ENCODE results near the gene P2RY14. TPM values are rescaled to one million over a fixed set of nuclear protein-coding genes. Genes with fewer than 3 reads are reported as not detected.
A peak's percentile ranks its signal among the peaks of the same experiment; 100 is the strongest.
"Not testable (repeated sequence)": the region's sequence is repeated elsewhere in the genome, so short reads cannot be mapped to it uniquely, and the experiment has no call there.

P2RY14 gene
- polyA plus RNA-seq, 2 donors: 2.1 to 9.2 TPM

DNA sequence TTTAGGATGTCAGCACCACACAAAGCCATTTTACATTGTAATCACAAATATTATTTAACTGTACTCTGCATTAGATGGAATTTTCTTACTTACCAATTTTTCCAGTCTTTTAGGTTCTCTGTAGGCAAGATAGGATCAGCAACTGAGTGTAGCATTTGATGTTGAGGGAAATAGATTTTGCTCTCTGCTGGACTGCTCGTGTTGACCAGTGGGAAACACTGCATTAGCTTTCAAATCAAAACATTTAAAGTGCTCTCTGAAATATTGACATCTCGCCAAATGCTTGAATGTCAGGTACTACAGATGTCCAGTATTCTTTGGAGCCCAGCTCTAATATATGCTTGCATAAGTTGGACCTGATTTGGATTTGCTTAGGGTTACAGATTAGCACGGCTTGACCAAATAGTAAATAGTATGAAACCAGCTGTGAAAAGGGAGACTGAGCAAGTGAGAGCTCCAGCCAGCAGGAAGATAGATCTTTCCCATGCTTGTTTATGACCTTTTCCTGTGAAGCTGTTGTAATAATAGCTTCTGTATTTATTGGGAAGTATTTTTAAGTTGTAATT is 29.5 kb downstream of the P2RY14 start:
- Histone ChIP-seq H3K27ac (ENCODE audit: low read depth in 2 of 2, low read length in 1 of 2) (no peak overlapping the region), H3K4me1 (ENCODE audit: control insufficient read depth in 2 of 2, insufficient read depth in 2 of 2, low read length in 1 of 2) (no peaks in the 10 kb centered on the region), H3K9me3 (ENCODE audit: control insufficient read depth in 2 of 2, insufficient read depth in 1 of 2, low read depth in 1 of 2, low read length in 1 of 2) (no peaks in the 10 kb centered on the region), H3K4me3 (ENCODE audit: low read depth in 1 of 2, low read length in 2 of 2) (no peak overlapping the region), H3K36me3 (ENCODE audit: control insufficient read depth in 2 of 2, insufficient read depth in 2 of 2, low read length in 1 of 2) (no peaks in the 10 kb centered on the region), H3K27me3 (ENCODE audit: control insufficient read depth in 1 of 2, insufficient read depth in 2 of 2, low read length in 2 of 2) (no peaks in the 10 kb centered on the region)
- WGBS, 2 donors: 40 to 50% methylated on average over 3 of the region's 3 CpGs

DNA sequence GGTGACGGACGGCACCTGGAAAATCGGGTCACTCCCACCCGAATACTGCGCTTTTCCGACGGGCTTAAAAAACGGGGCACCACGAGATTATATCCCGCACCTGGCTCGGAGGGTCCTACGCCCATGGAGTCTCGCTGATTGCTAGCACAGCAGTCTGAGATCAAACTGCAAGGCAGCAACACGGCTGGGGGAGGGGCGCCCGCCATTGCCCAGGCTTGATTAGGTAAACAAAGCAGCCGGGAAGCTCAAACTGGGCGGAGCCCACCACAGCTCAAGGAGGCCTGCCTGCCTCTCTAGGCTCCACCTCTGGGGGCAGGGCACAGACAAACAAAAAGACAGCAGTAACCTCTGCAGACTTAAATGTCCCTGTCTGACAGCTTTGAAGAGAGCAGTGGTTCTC is 36.3 kb downstream of the P2RY14 start:
- H3K4me1 ChIP-seq (ENCODE audit: control insufficient read depth in 2 of 2, insufficient read depth in 2 of 2, low read length in 1 of 2); H3K36me3 ChIP-seq (ENCODE audit: control insufficient read depth in 2 of 2, insufficient read depth in 2 of 2, low read length in 1 of 2); H3K9me3 ChIP-seq (ENCODE audit: control insufficient read depth in 2 of 2, insufficient read depth in 1 of 2, low read depth in 1 of 2, low read length in 1 of 2); H3K27me3 ChIP-seq (ENCODE audit: control insufficient read depth in 1 of 2, insufficient read depth in 2 of 2, low read length in 2 of 2); H3K4me3 ChIP-seq (ENCODE audit: low read depth in 1 of 2, low read length in 2 of 2); H3K27ac ChIP-seq (ENCODE audit: low read depth in 2 of 2, low read length in 1 of 2): not testable (repeated sequence)
- WGBS, 2 donors: 78 to 88% methylated on average over 9 to 18 of the region's 18 CpGs

DNA sequence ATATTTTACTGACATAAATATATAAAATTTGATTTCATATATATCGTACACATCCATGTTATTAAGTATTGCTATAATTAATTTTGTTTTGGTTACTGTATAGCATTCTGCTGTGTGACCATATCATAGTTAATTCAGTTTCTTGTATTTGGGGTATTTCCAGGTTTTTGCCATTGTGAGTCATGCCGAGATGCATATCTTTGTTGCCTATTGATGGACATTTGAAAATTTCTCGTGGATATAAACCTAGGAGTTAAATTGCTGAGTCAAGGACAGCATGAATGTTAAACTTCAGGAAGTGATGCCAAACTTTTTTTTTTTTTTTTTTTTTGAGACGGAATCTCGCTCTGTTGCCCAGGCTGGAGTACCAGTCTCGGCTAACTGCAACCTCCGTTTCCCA is 41.6 kb downstream of the P2RY14 start:
- no peaks in the 10 kb centered on the region for H3K27me3 ChIP-seq (ENCODE audit: control insufficient read depth in 1 of 2, insufficient read depth in 2 of 2, low read length in 2 of 2)
- no peaks in the 10 kb centered on the region for H3K4me1 ChIP-seq (ENCODE audit: control insufficient read depth in 2 of 2, insufficient read depth in 2 of 2, low read length in 1 of 2)
- no peak overlapping the region for H3K27ac ChIP-seq (ENCODE audit: low read depth in 2 of 2, low read length in 1 of 2)
- 88 to 89% methylated on average over 7 of the region's 7 CpGs for WGBS, 2 donors
- H3K9me3 ChIP-seq (ENCODE audit: control insufficient read depth in 2 of 2, insufficient read depth in 1 of 2, low read depth in 1 of 2, low read length in 1 of 2): no peaks in the 10 kb centered on the region
- no peak overlapping the region for H3K4me3 ChIP-seq (ENCODE audit: low read depth in 1 of 2, low read length in 2 of 2)
- no peaks in the 10 kb centered on the region for H3K36me3 ChIP-seq (ENCODE audit: control insufficient read depth in 2 of 2, insufficient read depth in 2 of 2, low read length in 1 of 2)

DNA sequence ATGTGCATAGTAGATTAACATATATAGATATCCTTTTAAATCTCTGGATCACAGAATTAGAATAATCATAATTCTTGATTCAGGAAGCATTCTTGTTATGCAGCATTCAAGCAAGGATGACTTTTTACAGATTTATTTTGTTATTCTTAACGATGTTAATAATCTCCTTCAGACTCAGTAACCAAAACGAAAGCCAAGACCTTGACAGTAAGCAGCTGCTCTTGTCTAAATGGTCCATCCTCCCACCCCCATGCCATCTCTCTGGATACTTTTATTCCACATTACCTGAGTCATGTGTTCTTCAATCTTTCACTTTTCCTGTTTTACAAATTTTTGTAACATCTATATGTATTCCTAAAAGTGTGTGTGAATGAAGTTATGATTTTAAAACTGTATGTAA is 42.0 kb downstream of the P2RY14 start:
- Histone ChIP-seq H3K27ac (ENCODE audit: low read depth in 2 of 2, low read length in 1 of 2) (no peak overlapping the region), H3K36me3 (ENCODE audit: control insufficient read depth in 2 of 2, insufficient read depth in 2 of 2, low read length in 1 of 2) (no peaks in the 10 kb centered on the region), H3K27me3 (ENCODE audit: control insufficient read depth in 1 of 2, insufficient read depth in 2 of 2, low read length in 2 of 2) (no peaks in the 10 kb centered on the region), H3K4me3 (ENCODE audit: low read depth in 1 of 2, low read length in 2 of 2) (no peak overlapping the region), H3K9me3 (ENCODE audit: control insufficient read depth in 2 of 2, insufficient read depth in 1 of 2, low read depth in 1 of 2, low read length in 1 of 2) (no peaks in the 10 kb centered on the region), H3K4me1 (ENCODE audit: control insufficient read depth in 2 of 2, insufficient read depth in 2 of 2, low read length in 1 of 2) (no peaks in the 10 kb centered on the region)
- 62 to 67% methylated on average over 2 of the region's 2 CpGs for WGBS, 2 donors

DNA sequence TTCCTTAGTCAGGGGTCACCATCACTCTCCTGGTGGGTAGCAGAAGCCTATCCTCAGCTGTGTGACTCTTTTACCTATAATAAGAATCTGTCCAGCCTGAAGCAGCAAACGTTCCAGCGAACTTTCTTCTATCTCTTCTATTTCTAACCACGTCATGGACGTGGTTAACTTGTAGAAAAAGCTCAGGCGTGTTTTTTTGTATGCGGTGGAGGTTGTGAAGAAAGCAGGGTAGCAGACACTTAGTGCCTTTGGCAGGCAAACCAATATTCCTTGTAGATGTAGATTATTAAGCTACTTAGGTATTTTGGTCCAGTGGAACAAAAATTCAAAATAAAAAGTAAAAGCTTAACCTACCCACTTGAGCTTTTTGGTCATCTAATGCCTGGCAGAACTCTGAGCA is 43.5 kb downstream of the P2RY14 start:
- no peaks in the 10 kb centered on the region for H3K9me3 ChIP-seq (ENCODE audit: control insufficient read depth in 2 of 2, insufficient read depth in 1 of 2, low read depth in 1 of 2, low read length in 1 of 2)
- no peaks in the 10 kb centered on the region for H3K27me3 ChIP-seq (ENCODE audit: control insufficient read depth in 1 of 2, insufficient read depth in 2 of 2, low read length in 2 of 2)
- 85 to 90% methylated on average over 6 of the region's 6 CpGs for WGBS, 2 donors
- H3K36me3 ChIP-seq (ENCODE audit: control insufficient read depth in 2 of 2, insufficient read depth in 2 of 2, low read length in 1 of 2): no peaks in the 10 kb centered on the region
- no peak overlapping the region for H3K27ac ChIP-seq (ENCODE audit: low read depth in 2 of 2, low read length in 1 of 2)
- no peak overlapping the region for H3K4me3 ChIP-seq (ENCODE audit: low read depth in 1 of 2, low read length in 2 of 2)
- no peaks in the 10 kb centered on the region for H3K4me1 ChIP-seq (ENCODE audit: control insufficient read depth in 2 of 2, insufficient read depth in 2 of 2, low read length in 1 of 2)

DNA sequence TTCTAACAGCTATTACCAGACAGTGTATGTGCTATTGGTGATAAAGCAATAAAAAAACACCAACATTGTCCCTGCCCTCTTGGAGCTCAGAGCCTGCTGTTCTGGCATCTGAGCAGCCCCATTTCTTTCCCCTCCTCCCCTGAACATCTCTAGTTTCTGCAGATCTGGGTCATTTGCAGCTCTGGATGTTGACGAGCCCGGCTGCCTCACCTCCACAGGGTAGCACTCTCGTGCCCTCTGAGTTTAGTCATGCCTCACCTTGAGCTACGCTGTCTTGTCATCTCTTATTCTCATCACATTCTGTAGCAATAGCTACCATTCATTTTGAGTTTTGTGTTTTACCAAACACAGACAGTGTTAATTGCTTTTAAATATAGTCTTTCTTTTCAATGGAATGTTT is 45.4 kb downstream of the P2RY14 start:
- no peak overlapping the region for H3K27ac ChIP-seq (ENCODE audit: low read depth in 2 of 2, low read length in 1 of 2)
- no peaks in the 10 kb centered on the region for H3K27me3 ChIP-seq (ENCODE audit: control insufficient read depth in 1 of 2, insufficient read depth in 2 of 2, low read length in 2 of 2)
- no peaks in the 10 kb centered on the region for H3K36me3 ChIP-seq (ENCODE audit: control insufficient read depth in 2 of 2, insufficient read depth in 2 of 2, low read length in 1 of 2)
- H3K4me1 ChIP-seq (ENCODE audit: control insufficient read depth in 2 of 2, insufficient read depth in 2 of 2, low read length in 1 of 2): no peaks in the 10 kb centered on the region
- WGBS, 2 donors: 92 to 93% methylated on average over 4 of the region's 4 CpGs
- no peaks in the 10 kb centered on the region for H3K9me3 ChIP-seq (ENCODE audit: control insufficient read depth in 2 of 2, insufficient read depth in 1 of 2, low read depth in 1 of 2, low read length in 1 of 2)
- no peak overlapping the region for H3K4me3 ChIP-seq (ENCODE audit: low read depth in 1 of 2, low read length in 2 of 2)

DNA sequence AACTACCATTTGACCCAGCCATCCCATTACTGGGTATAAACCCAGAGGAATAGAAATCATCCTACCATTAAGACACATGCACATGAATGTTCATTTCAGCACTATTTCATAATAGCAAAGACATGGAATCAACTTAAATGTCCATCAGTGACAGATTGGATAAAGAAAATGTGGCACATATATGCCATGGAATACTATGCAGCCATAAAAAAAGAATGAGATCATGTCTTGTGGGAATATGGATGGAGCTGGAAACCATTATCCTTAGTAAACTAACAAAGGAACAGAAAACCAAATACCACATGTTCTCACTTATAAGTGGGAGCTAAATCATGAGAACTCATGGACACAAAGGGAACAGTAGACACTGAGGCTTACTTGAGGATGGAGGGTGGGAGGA is 45.9 kb downstream of the P2RY14 start:
- H3K27me3 ChIP-seq (ENCODE audit: control insufficient read depth in 1 of 2, insufficient read depth in 2 of 2, low read length in 2 of 2); H3K9me3 ChIP-seq (ENCODE audit: control insufficient read depth in 2 of 2, insufficient read depth in 1 of 2, low read depth in 1 of 2, low read length in 1 of 2); H3K4me1 ChIP-seq (ENCODE audit: control insufficient read depth in 2 of 2, insufficient read depth in 2 of 2, low read length in 1 of 2); H3K27ac ChIP-seq (ENCODE audit: low read depth in 2 of 2, low read length in 1 of 2); H3K4me3 ChIP-seq (ENCODE audit: low read depth in 1 of 2, low read length in 2 of 2); H3K36me3 ChIP-seq (ENCODE audit: control insufficient read depth in 2 of 2, insufficient read depth in 2 of 2, low read length in 1 of 2): not testable (repeated sequence)

DNA sequence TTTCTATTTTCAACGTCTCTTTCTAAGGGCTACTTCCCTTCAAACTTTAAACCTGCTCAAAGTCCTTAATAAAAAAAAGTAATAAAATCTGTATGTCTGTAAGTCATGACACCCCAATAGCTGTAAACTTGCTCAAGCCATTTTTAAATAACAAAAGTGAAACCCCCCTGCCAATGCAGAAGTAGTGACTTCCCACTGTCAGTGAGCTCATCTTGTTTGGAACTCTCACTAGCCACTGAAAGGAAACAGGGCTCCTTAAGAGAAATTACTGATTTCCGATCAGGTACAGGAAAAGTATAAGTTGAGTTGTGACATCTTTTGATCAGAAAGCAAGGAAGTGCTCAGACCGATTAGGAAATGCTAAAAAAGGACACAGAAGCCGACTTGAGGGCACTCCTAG is 47.7 kb downstream of the P2RY14 start:
- H3K4me1 ChIP-seq (ENCODE audit: control insufficient read depth in 2 of 2, insufficient read depth in 2 of 2, low read length in 1 of 2): no peaks in the 10 kb centered on the region
- H3K27ac ChIP-seq (ENCODE audit: low read depth in 2 of 2, low read length in 1 of 2): no peak overlapping the region
- WGBS, 2 donors: 40 to 45% methylated on average over 4 of the region's 4 CpGs
- H3K9me3 ChIP-seq (ENCODE audit: control insufficient read depth in 2 of 2, insufficient read depth in 1 of 2, low read depth in 1 of 2, low read length in 1 of 2): no peaks in the 10 kb centered on the region
- H3K4me3 ChIP-seq (ENCODE audit: low read depth in 1 of 2, low read length in 2 of 2): no peak overlapping the region
- no peaks in the 10 kb centered on the region for H3K36me3 ChIP-seq (ENCODE audit: control insufficient read depth in 2 of 2, insufficient read depth in 2 of 2, low read length in 1 of 2)
- H3K27me3 ChIP-seq (ENCODE audit: control insufficient read depth in 1 of 2, insufficient read depth in 2 of 2, low read length in 2 of 2): no peaks in the 10 kb centered on the region

DNA sequence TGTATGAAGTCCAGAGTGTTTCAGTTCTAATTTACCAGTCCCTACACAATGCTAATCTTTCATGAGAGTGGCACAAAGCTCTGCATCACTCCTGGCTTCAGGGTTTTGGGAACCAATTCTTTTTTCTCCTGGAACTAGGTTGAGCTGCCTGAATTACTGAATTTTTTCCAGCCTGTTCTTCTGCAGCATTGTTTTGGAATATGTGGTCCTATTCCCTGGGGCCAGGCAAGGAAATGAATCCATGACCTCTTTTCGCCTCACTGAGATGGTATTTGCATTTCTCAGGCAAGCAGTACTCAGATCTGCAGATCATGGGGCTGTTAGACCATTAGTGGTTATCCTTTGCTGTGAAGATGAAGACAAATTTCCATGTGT is 49.7 kb downstream of the P2RY14 start:
- H3K4me3 ChIP-seq (ENCODE audit: low read depth in 1 of 2, low read length in 2 of 2): no peak overlapping the region
- WGBS, 2 donors: 59% methylated on average over 1 of the region's 1 CpG
- H3K9me3 ChIP-seq (ENCODE audit: control insufficient read depth in 2 of 2, insufficient read depth in 1 of 2, low read depth in 1 of 2, low read length in 1 of 2): no peaks in the 10 kb centered on the region
- H3K27ac ChIP-seq (ENCODE audit: low read depth in 2 of 2, low read length in 1 of 2): peak overlapping the region in 1 of 2 donors; percentile 13
- H3K4me1 ChIP-seq (ENCODE audit: control insufficient read depth in 2 of 2, insufficient read depth in 2 of 2, low read length in 1 of 2): no peaks in the 10 kb centered on the region
- no peaks in the 10 kb centered on the region for H3K36me3 ChIP-seq (ENCODE audit: control insufficient read depth in 2 of 2, insufficient read depth in 2 of 2, low read length in 1 of 2)
- no peaks in the 10 kb centered on the region for H3K27me3 ChIP-seq (ENCODE audit: control insufficient read depth in 1 of 2, insufficient read depth in 2 of 2, low read length in 2 of 2)

DNA sequence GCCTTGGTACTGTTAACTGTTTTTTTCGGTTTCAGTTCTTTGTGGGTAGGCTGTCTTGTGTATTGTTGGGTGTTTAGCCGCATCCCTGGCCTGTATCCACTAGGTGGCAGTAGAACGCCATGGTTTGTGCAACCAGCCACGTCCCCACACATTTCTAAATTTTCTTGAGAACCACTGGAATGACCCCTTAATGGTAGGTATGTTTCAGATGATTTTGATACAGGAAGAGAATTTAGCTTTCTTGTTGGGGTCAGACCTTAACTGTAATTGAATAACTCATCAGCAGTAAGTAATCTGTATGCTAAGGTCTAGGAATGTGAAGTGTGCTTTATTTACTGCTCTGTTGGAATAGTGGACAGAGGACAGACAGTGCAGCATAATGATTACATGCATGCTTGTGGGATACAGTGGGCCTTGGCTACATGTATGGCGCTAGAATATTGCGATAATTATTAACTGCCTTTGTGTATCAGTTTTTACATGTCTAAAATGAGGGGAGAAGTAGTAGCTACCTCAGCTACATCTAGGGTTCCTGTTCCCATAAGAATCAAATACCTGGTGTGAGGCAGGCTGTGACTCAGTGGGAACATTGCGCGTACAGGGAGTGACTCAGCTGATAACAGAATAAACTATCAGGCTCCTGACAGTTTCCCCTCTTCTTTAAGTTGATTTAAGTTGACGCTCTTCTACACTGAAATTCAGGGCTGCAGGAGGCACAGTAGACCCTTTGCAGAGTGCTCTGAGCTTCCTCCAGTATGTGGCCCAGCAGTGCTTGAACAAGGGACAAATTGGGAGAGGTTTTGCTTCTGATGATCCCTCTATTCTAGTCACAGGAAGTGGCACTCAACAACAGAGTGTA is 50.3 kb downstream of the P2RY14 start:
- 40 to 41% methylated on average over 9 of the region's 9 CpGs for WGBS, 2 donors
- Histone ChIP-seq H3K27ac (ENCODE audit: low read depth in 2 of 2, low read length in 1 of 2) (no peak overlapping the region), H3K4me1 (ENCODE audit: control insufficient read depth in 2 of 2, insufficient read depth in 2 of 2, low read length in 1 of 2) (no peaks in the 10 kb centered on the region), H3K4me3 (ENCODE audit: low read depth in 1 of 2, low read length in 2 of 2) (no peak overlapping the region), H3K9me3 (ENCODE audit: control insufficient read depth in 2 of 2, insufficient read depth in 1 of 2, low read depth in 1 of 2, low read length in 1 of 2) (no peaks in the 10 kb centered on the region), H3K36me3 (ENCODE audit: control insufficient read depth in 2 of 2, insufficient read depth in 2 of 2, low read length in 1 of 2) (no peaks in the 10 kb centered on the region), H3K27me3 (ENCODE audit: control insufficient read depth in 1 of 2, insufficient read depth in 2 of 2, low read length in 2 of 2) (no peaks in the 10 kb centered on the region)

Data from esophagus (tissue), 2 donors.